GM19035 (cell line): ENCODE measurements around the gene UBE2G2.

Experiments used
- ATAC-seq: cut with Tn5 transposase; IDR thresholded peaks from one replicate; pipeline ENCODE4 v1.9.1; 2021; ENCODE audit not compliant: unreplicated experiment

Gene UBE2G2

GRCh38 chr21:44766818-44767354, 34.7 kb downstream of the UBE2G2 start:
- no peak for ATAC-seq

- no peak for ATAC-seq
These were observed 35.4 kb downstream of the UBE2G2 start for GRCh38 chr21:44766014-44766817.

GRCh38 chr21:44765231-44766013, 36.2 kb downstream of the UBE2G2 start:
- no peak for ATAC-seq

GRCh38 chr21:44764319-44765230, 37.0 kb downstream of the UBE2G2 start:
- no peak for ATAC-seq

- ATAC-seq = no peak
These were observed 37.9 kb downstream of the UBE2G2 start for GRCh38 chr21:44763451-44764318.

GRCh38 chr21:44763050-44763378, 38.6 kb downstream of the UBE2G2 start:
- ATAC-seq = no peak

- ATAC-seq = no peak
These were observed 39.2 kb downstream of the UBE2G2 start for GRCh38 chr21:44762221-44763049.

- ATAC-seq = no peak
These were observed 39.8 kb downstream of the UBE2G2 start for GRCh38 chr21:44761747-44762208.

- no peak for ATAC-seq
These were observed 40.5 kb downstream of the UBE2G2 start for GRCh38 chr21:44761011-44761729.

GRCh38 chr21:44760376-44760775, 41.2 kb downstream of the UBE2G2 start:
- no peak for ATAC-seq

- ATAC-seq = no peak
These were observed 41.9 kb downstream of the UBE2G2 start for GRCh38 chr21:44759628-44760285.

GRCh38 chr21:44758781-44759627, 42.6 kb downstream of the UBE2G2 start:
- ATAC-seq = no peak

GRCh38 chr21:44758141-44758561, 43.5 kb downstream of the UBE2G2 start:
- ATAC-seq = no peak

- no peak for ATAC-seq
These were observed 43.9 kb downstream of the UBE2G2 start for GRCh38 chr21:44757731-44758130.

- ATAC-seq = no peak
These were observed 45.0 kb downstream of the UBE2G2 start for GRCh38 chr21:44756423-44757185.

- ATAC-seq = no peak
These were observed 46.4 kb downstream of the UBE2G2 start for GRCh38 chr21:44755227-44755626.
